T-helper 17 cell (primary cell): ENCODE results near the gene AUP1. TPM values are rescaled to one million over a fixed set of nuclear protein-coding genes. Genes with fewer than 3 reads are reported as not detected.

Experiments used
- ATAC-seq: fragments of 150-1000 bp; cut with Tn5 transposase; 2 replicates; pipeline ENCODE4 v1.10.0; 2021; ENCODE audit warnings: mild to moderate bottlenecking, moderate library complexity
- DNase-seq, 3 donors: peaks; one replicate each; pipeline versions ENCODE4 v3.0.0 to v3.0.0-alpha.2; 2020 to 2021
- H3K9me3 ChIP-seq: one replicate; pipeline ENCODE4 v1.7.0; 2013; ENCODE audit warnings: low read length, mild to moderate bottlenecking; ENCODE audit not compliant: control insufficient read depth, poor library complexity, severe bottlenecking
- H3K27ac Mint-ChIP-seq: one replicate; pipeline ENCODE4 v1.8.0; 2022; ENCODE audit warnings: mild to moderate bottlenecking, moderate library complexity, mixed read lengths
- H3K27me3 Mint-ChIP-seq: one replicate; pipeline ENCODE4 v1.8.0; 2022; ENCODE audit warnings: mixed read lengths
- H3K36me3 Mint-ChIP-seq: one replicate; pipeline ENCODE4 v1.8.0; 2022; ENCODE audit warnings: low read depth, mixed read lengths
- H3K4me1 Mint-ChIP-seq: one replicate; pipeline ENCODE4 v1.8.0; 2022; ENCODE audit warnings: mild to moderate bottlenecking, mixed read lengths
- H3K4me3 Mint-ChIP-seq: one replicate; pipeline ENCODE4 v1.8.0; 2022; ENCODE audit warnings: mild to moderate bottlenecking, moderate library complexity, mixed read lengths
- total RNA-seq, 4 donors: library from RNA in 2 of 4; stranded (reverse) in 2 of 4; gene quantifications; one replicate each; pipeline ENCODE4 v1.2.3 and lab custom pipeline; 2022 to 2026

Gene AUP1
- 100 to 1,000 TPM; 139 to 153 TPM for total RNA-seq
- total RNA-seq (lab: John Stamatoyannopoulos, UW), result 135 to 185 reads per million in 2 donors

GRCh38 chr2:74529357-74530238 lies at the start of gene AUP1, which contains the start of gene HTRA2:
Gene AUP1 (minus strand): TSS chr2:74529706. CDS start chr2:74529629, 77 bp downstream.
Gene HTRA2 (plus strand): TSS chr2:74529933. CDS start chr2:74530007, 74 bp downstream.
- peaks cover 33% of the 10 kb centered on the region for H3K4me1 Mint-ChIP-seq

GRCh38 chr2:74578408-74578807 lies 48.9 kb upstream of the AUP1 start:
- H3K9me3 ChIP-seq, result no peaks in the 10 kb centered on the region
- H3K27me3 Mint-ChIP-seq, result peaks cover 28% of the 10 kb centered on the region
- ATAC-seq (no peak), DNase-seq (no peak)
- no peaks in the 10 kb centered on the region for H3K36me3 Mint-ChIP-seq
- no peak overlapping the region for H3K27ac Mint-ChIP-seq
- peaks cover 16% of the 10 kb centered on the region for H3K4me1 Mint-ChIP-seq
- no peak overlapping the region for H3K4me3 Mint-ChIP-seq

More at GRCh38 chr2:74529357-74530238, at the start of gene AUP1, which contains the start of gene HTRA2:
- peak; percentile 91 for ATAC-seq
- H3K9me3 ChIP-seq, result no peaks in the 10 kb centered on the region
- H3K27me3 Mint-ChIP-seq, result no peaks in the 10 kb centered on the region
- H3K36me3 Mint-ChIP-seq, result peaks cover 13% of the 10 kb centered on the region
- peak within 1 kb of the TSS; percentile 94 for H3K4me3 Mint-ChIP-seq
- peak; percentile 73 to 80 (median 78) for DNase-seq
- peak within 1 kb of the TSS; percentile 93 for H3K27ac Mint-ChIP-seq

GRCh38 chr2:74577448-74577847 lies 47.9 kb upstream of the AUP1 start:
- Mint-ChIP-seq H3K36me3 (no peaks in the 10 kb centered on the region), H3K27me3 (peaks cover 28% of the 10 kb centered on the region), H3K4me1 (peaks cover 16% of the 10 kb centered on the region), H3K4me3 (no peak overlapping the region), H3K27ac (no peak overlapping the region)
- no peaks in the 10 kb centered on the region for H3K9me3 ChIP-seq
- DNase-seq (no peak), ATAC-seq (no peak)

GRCh38 chr2:74576863-74577229 lies 47.3 kb upstream of the AUP1 start:
- H3K27me3 Mint-ChIP-seq, result peaks cover 28% of the 10 kb centered on the region
- ATAC-seq, result no peak
- H3K36me3 Mint-ChIP-seq, result no peaks in the 10 kb centered on the region
- no peak for DNase-seq
- H3K9me3 ChIP-seq, result no peaks in the 10 kb centered on the region
- no peak overlapping the region for H3K4me3 Mint-ChIP-seq
- H3K4me1 Mint-ChIP-seq, result peaks cover 16% of the 10 kb centered on the region
- H3K27ac Mint-ChIP-seq, result no peak overlapping the region

- Mint-ChIP-seq H3K27ac (no peak overlapping the region), H3K36me3 (no peaks in the 10 kb centered on the region), H3K4me1 (peaks cover 16% of the 10 kb centered on the region), H3K4me3 (no peak overlapping the region), H3K27me3 (peaks cover 28% of the 10 kb centered on the region)
- ATAC-seq (no peak), DNase-seq (no peak)
- H3K9me3 ChIP-seq, result no peaks in the 10 kb centered on the region
Observed at GRCh38 chr2:74576211-74576862, 46.8 kb upstream of the AUP1 start.

- H3K4me3 Mint-ChIP-seq, result no peak overlapping the region
Observed at GRCh38 chr2:74575320-74575719, 45.8 kb upstream of the AUP1 start.

GRCh38 chr2:74573747-74574562 lies 44.4 kb upstream of the AUP1 start:
- DNase-seq, result no peak
- no peaks in the 10 kb centered on the region for H3K9me3 ChIP-seq
- peaks cover 14% of the 10 kb centered on the region for H3K4me1 Mint-ChIP-seq
- peaks cover 14% of the 10 kb centered on the region for H3K27me3 Mint-ChIP-seq
- ATAC-seq, result peak; percentile 84
- peak overlapping the region; percentile 82 for H3K4me3 Mint-ChIP-seq
- H3K36me3 Mint-ChIP-seq, result no peaks in the 10 kb centered on the region
- peak overlapping the region; percentile 42 for H3K27ac Mint-ChIP-seq

More at GRCh38 chr2:74575320-74575719, 45.8 kb upstream of the AUP1 start:
- ATAC-seq, result no peak
- no peak for DNase-seq
- no peaks in the 10 kb centered on the region for H3K36me3 Mint-ChIP-seq
- no peak overlapping the region for H3K27ac Mint-ChIP-seq
- peaks cover 16% of the 10 kb centered on the region for H3K4me1 Mint-ChIP-seq
- H3K9me3 ChIP-seq, result no peaks in the 10 kb centered on the region
- H3K27me3 Mint-ChIP-seq, result peaks cover 25% of the 10 kb centered on the region

- Mint-ChIP-seq H3K27me3 (peaks cover 11% of the 10 kb centered on the region), H3K4me1 (peaks cover 14% of the 10 kb centered on the region), H3K4me3 (no peak overlapping the region), H3K27ac (no peak overlapping the region), H3K36me3 (peaks cover 7% of the 10 kb centered on the region)
- no peak for ATAC-seq
- no peak for DNase-seq
- no peaks in the 10 kb centered on the region for H3K9me3 ChIP-seq
Observed at GRCh38 chr2:74572178-74572925, 42.8 kb upstream of the AUP1 start.

GRCh38 chr2:74571058-74571457 lies 41.6 kb upstream of the AUP1 start:
- H3K9me3 ChIP-seq, result no peaks in the 10 kb centered on the region
- Mint-ChIP-seq H3K36me3 (peaks cover 7% of the 10 kb centered on the region), H3K27ac (no peak overlapping the region), H3K27me3 (peaks cover 15% of the 10 kb centered on the region), H3K4me1 (peaks cover 12% of the 10 kb centered on the region), H3K4me3 (no peak overlapping the region)
- no peak for DNase-seq
- no peak for ATAC-seq

GRCh38 chr2:74569686-74570085 lies 40.2 kb upstream of the AUP1 start:
- H3K9me3 ChIP-seq, result no peaks in the 10 kb centered on the region
- peaks cover 19% of the 10 kb centered on the region for H3K27me3 Mint-ChIP-seq
- H3K4me1 Mint-ChIP-seq, result peaks cover 12% of the 10 kb centered on the region
- no peak overlapping the region for H3K27ac Mint-ChIP-seq
- H3K36me3 Mint-ChIP-seq, result peaks cover 7% of the 10 kb centered on the region
- H3K4me3 Mint-ChIP-seq, result no peak overlapping the region
- no peak for DNase-seq
- no peak for ATAC-seq

- no peaks in the 10 kb centered on the region for H3K9me3 ChIP-seq
- Mint-ChIP-seq H3K4me3 (no peak overlapping the region), H3K4me1 (peaks cover 3% of the 10 kb centered on the region), H3K27ac (no peak overlapping the region), H3K36me3 (peaks cover 10% of the 10 kb centered on the region), H3K27me3 (peaks cover 28% of the 10 kb centered on the region)
- no peak for DNase-seq
- ATAC-seq, result no peak
Observed at GRCh38 chr2:74567881-74568280, 38.4 kb upstream of the AUP1 start.

GRCh38 chr2:74566754-74567085 lies 37.2 kb upstream of the AUP1 start:
- Mint-ChIP-seq H3K4me3 (no peak overlapping the region), H3K36me3 (peaks cover 14% of the 10 kb centered on the region), H3K27me3 (peaks cover 38% of the 10 kb centered on the region), H3K4me1 (peaks cover 7% of the 10 kb centered on the region), H3K27ac (no peak overlapping the region)
- no peaks in the 10 kb centered on the region for H3K9me3 ChIP-seq
- DNase-seq (no peak), ATAC-seq (no peak)
